Right lobe of liver (tissue), 6 donors: ENCODE results near the gene AMN1. TPM values are rescaled to one million over a fixed set of nuclear protein-coding genes. Genes with fewer than 3 reads are reported as not detected.
"Not testable (repeated sequence)": the region's sequence is repeated elsewhere in the genome, so short reads cannot be mapped to it uniquely, and the experiment has no call there.

Source experiments
- ATAC-seq, 4 donors: fragments of 200-7000 bp; cut with Tn5 transposase; one replicate each; pipeline ENCODE4 v1.9.1; 2020; ENCODE audit warnings: mild to moderate bottlenecking in 4 of 4, moderate library complexity in 4 of 4
- DNase-seq, 3 donors: peaks; one replicate each; pipeline ENCODE4 v3.0.0-alpha.2; 2020
- H3K27ac ChIP-seq, 3 donors: fragments of 200-600 bp; one replicate each; pipeline ENCODE4 v1.8.0; 2022
- H3K27me3 ChIP-seq, 2 donors: fragments of 200-600 bp; one replicate each; pipeline ENCODE4 v1.8.0; 2022
- H3K36me3 ChIP-seq, 4 donors: fragments of 200-600 bp; sonication (generic) in 1 of 4; one replicate each; pipeline versions ENCODE4 v1.5.1 to v1.8.0; 2017 to 2022; ENCODE audit warnings: control low read depth in 1 of 4
- H3K4me1 ChIP-seq, 4 donors: fragments of 200-600 bp; sonication (generic) in 1 of 4; one replicate each; pipeline versions ENCODE4 v1.5.1 to v1.8.0; 2017 to 2022; ENCODE audit warnings: control low read depth in 1 of 4
- H3K4me3 ChIP-seq, 3 donors: fragments of 200-600 bp; one replicate each; pipeline ENCODE4 v1.8.0; 2022
- H3K9me3 ChIP-seq, 4 donors: fragments of 200-600 bp; sonication (generic) in 1 of 4; one replicate each; pipeline versions ENCODE4 v1.5.1 to v1.8.0; 2017 to 2022; ENCODE audit warnings: control low read depth in 1 of 4
- CTCF ChIP-seq, 4 donors: fragments of 200-600 bp in 3 of 4; fragments of 450-650 bp in 1 of 4; IDR thresholded peaks; one replicate each; pipeline versions ENCODE4 v1.5.1 to v1.8.0; 2016 to 2022; ENCODE audit warnings: antibody characterized with exemption in 4 of 4, mild to moderate bottlenecking in 2 of 4
- POLR2A ChIP-seq: fragments of 450-650 bp; IDR thresholded peaks from one replicate; pipeline ENCODE4 v1.6.1; 2017; ENCODE audit warnings: antibody characterized with exemption, mild to moderate bottlenecking
- WGBS: methylation state at CpG from one replicate; pipeline ENCODE4 v1.1.6; 2018; ENCODE audit warnings: low coverage, low lambda C conversion rate; ENCODE audit not compliant: insufficient coverage; ENCODE audit errors: missing lambda C conversion rate; 5-methylcytosine and 5-hydroxymethylcytosine counted together
- intact Hi-C, 2 donors: fragments of 100-400 bp; cut with DNase I; formaldehyde crosslinking; loops; one replicate each; pipeline versions ENCODE4 v1.11.2 to v1.14.1; 2022
- total RNA-seq, 6 experiments: library from RNA; depleted of rRNA in 2 of 6; stranded (reverse); fragments of >200 nt in 2 of 6; fragmentation: NEBNext Ultra II Directional in 3 of 6; extraction: Animal tissue kit (Norgen Biotek cat#: 25700) in 3 of 6; gene quantifications; one replicate each; pipeline versions ENCODE4 v1.1.0 to v1.2.4, GENCODE V29; 2016 to 2023
- donor health status: DM: no; HTN: yes; CAD: no.
- donor health status: DM: no; HTN: no; CAD: no.
- donor health status: DM: no; HTN: no; CAD: no.
- donor health status: DM: no; HTN: yes; CAD: no.
- donor health status: DM: no; HTN: yes; CAD: no.

AMN1 gene
- total RNA-seq, 6 experiments from 2014 or later: 1.2 to 7.3 (median 2.8) TPM

DNA sequence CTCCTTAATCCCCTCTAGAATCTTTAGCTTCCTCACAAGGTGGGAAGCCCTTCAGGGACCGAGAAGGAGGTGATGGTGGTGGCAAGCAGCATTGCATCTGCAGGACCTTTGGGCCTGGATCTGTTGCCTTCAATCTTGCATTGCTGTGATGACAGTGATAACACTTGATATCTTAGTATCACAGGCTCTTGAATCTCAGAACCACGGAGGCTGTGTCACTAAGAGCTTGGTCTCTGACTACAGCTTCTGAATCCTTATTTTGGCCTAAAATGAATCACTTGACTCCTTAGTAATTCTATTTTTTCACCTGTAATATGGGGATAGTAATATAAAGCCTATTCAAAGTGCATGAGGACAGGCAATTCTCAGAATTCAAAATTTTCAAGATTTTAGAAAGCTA is 8.9 kb upstream of the AMN1 start:
- WGBS: 90% methylated on average over 2 of the region's 2 CpGs
- H3K9me3 ChIP-seq: no peaks in the 10 kb centered on the region
- H3K4me3 ChIP-seq: no peak overlapping the region
- intact Hi-C loops: no loop called here
- peaks cover 0 to 3% (median 0%) of the 10 kb centered on the region in 4 donors for H3K4me1 ChIP-seq
- DNase-seq: no peak
- ATAC-seq: no peak
- H3K27me3 ChIP-seq: no peaks in the 10 kb centered on the region
- no peaks in the 10 kb centered on the region for H3K36me3 ChIP-seq
- H3K27ac ChIP-seq: no peak overlapping the region
- TF ChIP-seq CTCF (IDR thresholded peaks at IDR 0.05): no peak
- no peak for TF ChIP-seq POLR2A

- Histone ChIP-seq H3K4me3 (no peak overlapping the region), H3K9me3 (no peaks in the 10 kb centered on the region), H3K36me3 (no peaks in the 10 kb centered on the region), H3K27me3 (no peaks in the 10 kb centered on the region), H3K4me1 (peaks cover 0 to 3% (median 0%) of the 10 kb centered on the region in 4 donors), H3K27ac (no peak overlapping the region)
- ATAC-seq (no peak), DNase-seq (no peak)
- intact Hi-C loops: no loop called here
- TF ChIP-seq POLR2A (no peak), CTCF (IDR thresholded peaks at IDR 0.05) (no peak)
- WGBS: 66% methylated on average over 4 of the region's 4 CpGs
These were observed 8.5 kb upstream of the AMN1 start for GRCh38 chr12:31737345-31737744.

DNA sequence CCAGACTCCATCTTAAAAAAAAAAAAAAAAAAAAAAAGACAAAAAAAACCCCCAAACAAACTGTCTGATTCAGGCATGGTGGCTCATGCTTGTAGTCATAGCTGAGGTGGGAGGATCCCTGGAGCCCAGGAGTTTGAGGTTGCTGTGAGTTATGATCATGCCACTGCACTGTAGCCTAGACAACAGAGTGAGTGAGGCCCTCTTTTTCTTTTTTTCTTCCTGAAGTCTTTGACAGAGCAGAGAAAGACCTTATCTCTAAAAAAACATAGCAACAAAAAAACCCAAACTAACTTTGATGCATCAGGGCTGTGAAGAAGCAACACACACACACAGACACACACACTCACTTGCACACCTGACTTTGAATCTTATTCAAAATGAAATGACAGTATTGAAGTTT is 7.7 kb upstream of the AMN1 start:
- no peak for TF ChIP-seq CTCF (IDR thresholded peaks at IDR 0.05)
- no peak for TF ChIP-seq POLR2A
- no peaks in the 10 kb centered on the region for H3K36me3 ChIP-seq
- no peak overlapping the region for H3K4me3 ChIP-seq
- ATAC-seq (no peak), DNase-seq (no peak)
- H3K9me3 ChIP-seq: no peaks in the 10 kb centered on the region
- intact Hi-C loops: no loop called here
- H3K27ac ChIP-seq: no peak overlapping the region
- H3K4me1 ChIP-seq: peaks cover 0 to 3% (median 0%) of the 10 kb centered on the region in 4 donors
- no peaks in the 10 kb centered on the region for H3K27me3 ChIP-seq

DNA sequence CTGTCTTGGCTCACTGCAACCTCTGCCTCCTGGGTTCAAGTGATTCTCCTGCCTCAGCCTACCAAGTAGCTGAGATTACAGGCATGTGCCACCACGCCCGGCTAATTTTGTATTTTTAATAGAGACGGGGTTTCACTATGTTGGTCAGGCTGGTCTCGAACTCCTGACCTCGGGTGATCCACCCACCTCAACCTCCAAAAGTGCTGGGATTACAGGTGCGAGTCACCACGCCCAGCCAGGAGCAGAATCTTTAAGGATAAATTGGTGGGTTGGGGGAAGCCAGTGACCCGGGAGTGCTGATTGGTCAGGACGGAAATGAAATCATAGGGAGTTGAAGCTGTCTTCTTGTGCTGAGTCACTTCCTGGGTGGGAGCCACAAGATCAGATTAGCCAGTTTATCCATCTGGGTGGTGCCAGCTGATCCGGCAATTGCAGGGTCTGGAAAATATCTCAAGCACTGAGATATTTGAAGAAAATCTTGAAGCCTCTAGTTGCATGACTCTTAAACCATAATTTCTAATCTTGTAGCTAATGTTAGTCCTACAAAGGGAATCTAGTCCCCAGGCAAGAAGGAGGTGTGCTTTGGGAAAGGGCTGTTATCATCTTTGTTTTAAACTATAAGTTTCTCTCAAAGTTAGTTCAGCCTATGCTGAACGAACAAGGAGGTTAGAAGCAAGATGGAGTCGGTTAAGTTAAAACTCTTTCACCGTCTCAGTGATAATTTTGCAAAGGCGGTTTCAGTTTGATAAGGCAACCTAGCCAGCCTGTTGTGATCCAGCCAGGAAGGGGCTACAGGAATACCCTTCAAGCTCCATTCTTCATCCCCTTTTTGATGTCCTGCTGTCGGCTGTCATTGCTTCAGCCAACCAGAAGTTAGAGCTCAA is 5.0 kb upstream of the AMN1 start:
- H3K27me3 ChIP-seq, H3K9me3 ChIP-seq, intact Hi-C loops, H3K4me1 ChIP-seq, DNase-seq, H3K36me3 ChIP-seq, ATAC-seq, H3K4me3 ChIP-seq: not testable (repeated sequence)
- H3K27ac ChIP-seq: peak overlapping the region in 1 of 3 donors; percentile 49
- 78% methylated on average over 11 of the region's 15 CpGs for WGBS

- H3K27ac ChIP-seq: peak overlapping the region; percentile 43 to 49 (median 45)
- H3K27me3 ChIP-seq: no peaks in the 10 kb centered on the region
- H3K4me3 ChIP-seq: no peak overlapping the region
- H3K9me3 ChIP-seq: no peaks in the 10 kb centered on the region
- ATAC-seq: peak in 1 of 4 donors; percentile 3
- no peak for DNase-seq
- H3K36me3 ChIP-seq: no peaks in the 10 kb centered on the region
- peaks cover 0 to 3% (median under 1%) of the 10 kb centered on the region in 4 donors for H3K4me1 ChIP-seq
- WGBS: 95% methylated on average over 3 of the region's 5 CpGs
- intact Hi-C loops: no loop called here
- TF ChIP-seq CTCF (IDR thresholded peaks at IDR 0.05): no peak
- TF ChIP-seq POLR2A: no peak
These were observed 4.2 kb upstream of the AMN1 start for GRCh38 chr12:31732926-31733548.

- not testable (repeated sequence) for H3K27me3 ChIP-seq
These were observed 2.4 kb upstream of the AMN1 start for GRCh38 chr12:31731203-31731602.

More at GRCh38 chr12:31731203-31731602, 2.4 kb upstream of the AMN1 start:
- intact Hi-C loops, ATAC-seq, H3K4me3 ChIP-seq, H3K36me3 ChIP-seq, H3K9me3 ChIP-seq, DNase-seq: not testable (repeated sequence)
- H3K27ac ChIP-seq: peak overlapping the region; percentile 23 to 49 (median 45)
- peaks cover 0 to 15% (median 1%) of the 10 kb centered on the region in 4 donors for H3K4me1 ChIP-seq
- WGBS: 90% methylated on average over 4 of the region's 5 CpGs
